Hepatocyte (in vitro differentiated cells): ENCODE measurements around the gene NUDT19.
A peak's percentile ranks its signal among the peaks of the same experiment; 100 is the strongest.

Experiments
- EZH2 ChIP-seq: fragments of 200-600 bp; sonication (generic); IDR thresholded peaks from 2 replicates; pipeline ENCODE4 v1.6.1; 2016; ENCODE audit warnings: antibody characterized with exemption, mild to moderate bottlenecking, borderline replicate concordance
- TF ChIP-seq, protein P1 (sequence below): fragments of 200-600 bp; sonication (generic); IDR thresholded peaks from 2 replicates; pipeline ENCODE4 v1.5.1; 2016; ENCODE audit warnings: antibody characterized with exemption, mild to moderate bottlenecking; ENCODE audit not compliant: poor library complexity

GRCh38 chr19:32651729-32652140 is 39.9 kb upstream of the NUDT19 start:
- TF ChIP-seq, protein P1, sequence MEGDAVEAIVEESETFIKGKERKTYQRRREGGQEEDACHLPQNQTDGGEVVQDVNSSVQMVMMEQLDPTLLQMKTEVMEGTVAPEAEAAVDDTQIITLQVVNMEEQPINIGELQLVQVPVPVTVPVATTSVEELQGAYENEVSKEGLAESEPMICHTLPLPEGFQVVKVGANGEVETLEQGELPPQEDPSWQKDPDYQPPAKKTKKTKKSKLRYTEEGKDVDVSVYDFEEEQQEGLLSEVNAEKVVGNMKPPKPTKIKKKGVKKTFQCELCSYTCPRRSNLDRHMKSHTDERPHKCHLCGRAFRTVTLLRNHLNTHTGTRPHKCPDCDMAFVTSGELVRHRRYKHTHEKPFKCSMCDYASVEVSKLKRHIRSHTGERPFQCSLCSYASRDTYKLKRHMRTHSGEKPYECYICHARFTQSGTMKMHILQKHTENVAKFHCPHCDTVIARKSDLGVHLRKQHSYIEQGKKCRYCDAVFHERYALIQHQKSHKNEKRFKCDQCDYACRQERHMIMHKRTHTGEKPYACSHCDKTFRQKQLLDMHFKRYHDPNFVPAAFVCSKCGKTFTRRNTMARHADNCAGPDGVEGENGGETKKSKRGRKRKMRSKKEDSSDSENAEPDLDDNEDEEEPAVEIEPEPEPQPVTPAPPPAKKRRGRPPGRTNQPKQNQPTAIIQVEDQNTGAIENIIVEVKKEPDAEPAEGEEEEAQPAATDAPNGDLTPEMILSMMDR: peak; percentile 16
- no peak for TF ChIP-seq EZH2
